Measurements from ENCODE around the gene OBP2B. TPM values are rescaled to one million over a fixed set of nuclear protein-coding genes. Genes with fewer than 3 reads are reported as not detected.
"Not testable (repeated sequence)": the region's sequence is repeated elsewhere in the genome, so short reads cannot be mapped to it uniquely, and the experiment has no call there.

The OBP2B gene
- total RNA-seq = not detected in 2 replicates

- not testable (repeated sequence) for DNase-seq (ENCODE audit: low read depth in 2 of 2)
Measured at GRCh38 chr9:133208880-133209300, at the start of gene OBP2B. Gene OBP2B, minus strand, starts transcription at chr9:133209250. Its CDS starts 51 bp downstream, at chr9:133209199.

GRCh38 chr9:133258061-133259015 is 49.3 kb upstream of the OBP2B start:
- no peak for DNase-seq (ENCODE audit: low read depth in 2 of 2)

GRCh38 chr9:133257465-133257956 is 48.5 kb upstream of the OBP2B start:
- peak; percentile 19 to 86 for DNase-seq (ENCODE audit: low read depth in 2 of 2)

GRCh38 chr9:133256686-133257091 is 47.6 kb upstream of the OBP2B start:
- peak in 1 of 2 donors; percentile 75 for DNase-seq (ENCODE audit: low read depth in 2 of 2)

GRCh38 chr9:133256136-133256461 is 47.0 kb upstream of the OBP2B start:
- DNase-seq (ENCODE audit: low read depth in 2 of 2) = no peak

- no peak for DNase-seq (ENCODE audit: low read depth in 2 of 2)
Measured at GRCh38 chr9:133255371-133256135, 46.5 kb upstream of the OBP2B start.

- no peak for DNase-seq (ENCODE audit: low read depth in 2 of 2)
Measured at GRCh38 chr9:133254471-133254870, 45.4 kb upstream of the OBP2B start.

- no peak for DNase-seq (ENCODE audit: low read depth in 2 of 2)
Measured at GRCh38 chr9:133253268-133253667, 44.2 kb upstream of the OBP2B start.

- no peak for DNase-seq (ENCODE audit: low read depth in 2 of 2)
Measured at GRCh38 chr9:133252301-133253020, 43.4 kb upstream of the OBP2B start.

GRCh38 chr9:133251773-133252172 is 42.7 kb upstream of the OBP2B start:
- no peak for DNase-seq (ENCODE audit: low read depth in 2 of 2)

- DNase-seq (ENCODE audit: low read depth in 2 of 2) = not testable (repeated sequence)
Measured at GRCh38 chr9:133251221-133251620, 42.2 kb upstream of the OBP2B start.

- no peak for DNase-seq (ENCODE audit: low read depth in 2 of 2)
Measured at GRCh38 chr9:133250741-133251170, 41.7 kb upstream of the OBP2B start.

- no peak for DNase-seq (ENCODE audit: low read depth in 2 of 2)
Measured at GRCh38 chr9:133249337-133249736, 40.3 kb upstream of the OBP2B start.

GRCh38 chr9:133248726-133249295 is 39.8 kb upstream of the OBP2B start:
- DNase-seq (ENCODE audit: low read depth in 2 of 2) = no peak

- no peak for DNase-seq (ENCODE audit: low read depth in 2 of 2)
Measured at GRCh38 chr9:133247632-133248031, 38.6 kb upstream of the OBP2B start.

- no peak for DNase-seq (ENCODE audit: low read depth in 2 of 2)
Measured at GRCh38 chr9:133246991-133247390, 37.9 kb upstream of the OBP2B start.

- DNase-seq (ENCODE audit: low read depth in 2 of 2) = no peak
Measured at GRCh38 chr9:133246562-133246961, 37.5 kb upstream of the OBP2B start.

GRCh38 chr9:133242991-133243390 is 33.9 kb upstream of the OBP2B start:
- no peak for DNase-seq (ENCODE audit: low read depth in 2 of 2)

- no peak for DNase-seq (ENCODE audit: low read depth in 2 of 2)
Measured at GRCh38 chr9:133242241-133242640, 33.2 kb upstream of the OBP2B start.

- no peak for DNase-seq (ENCODE audit: low read depth in 2 of 2)
Measured at GRCh38 chr9:133239533-133240090, 30.6 kb upstream of the OBP2B start.

Measured in dermis microvascular lymphatic vessel endothelial cell (primary cell).